DOHH2 (cell line): ENCODE data around the gene TMEM39B.

Experiments used
- H3F3A ChIP-seq: fragments of 200-600 bp; sonication (generic), shearing (Covaris generic); 2 replicates; pipeline ENCODE4 v1.6.0; 2016; ENCODE audit warnings: antibody characterized with exemption, mild to moderate bottlenecking; ENCODE audit not compliant: control insufficient read depth, insufficient read depth
- H3K27ac ChIP-seq: fragments of 200-600 bp; sonication (generic); 2 replicates; pipeline ENCODE4 v1.5.1; 2014; ENCODE audit warnings: low read depth, mild to moderate bottlenecking, low read length, moderate library complexity
- H3K27me3 ChIP-seq: fragments of 200-600 bp; sonication (generic); 2 replicates; pipeline ENCODE4 v1.6.1; 2014; ENCODE audit warnings: mild to moderate bottlenecking, low read length, mixed read lengths; ENCODE audit not compliant: control insufficient read depth
- H3K36me3 ChIP-seq: fragments of 200-600 bp; sonication (generic); 2 replicates; pipeline ENCODE4 v1.6.1; 2014; ENCODE audit warnings: mild to moderate bottlenecking, low read length, moderate library complexity, mixed read lengths; ENCODE audit not compliant: control insufficient read depth
- H3K4me1 ChIP-seq: fragments of 200-600 bp; sonication (generic); 2 replicates; pipeline ENCODE4 v1.6.1; 2014; ENCODE audit warnings: mild to moderate bottlenecking, low read length, mixed read lengths; ENCODE audit not compliant: control insufficient read depth
- H3K4me2 ChIP-seq: fragments of 200-600 bp; sonication (generic); 2 replicates; pipeline ENCODE4 v1.6.0; 2014; ENCODE audit warnings: mild to moderate bottlenecking, low read length, moderate library complexity
- H3K4me3 ChIP-seq: fragments of 200-600 bp; sonication (generic); 2 replicates; pipeline ENCODE4 v1.5.1; 2014; ENCODE audit warnings: mild to moderate bottlenecking, low read length, mixed read lengths
- H3K79me2 ChIP-seq: fragments of 200-600 bp; sonication (generic); 2 replicates; pipeline ENCODE4 v1.6.1; 2014; ENCODE audit warnings: mild to moderate bottlenecking, low read length, mixed read lengths; ENCODE audit not compliant: control insufficient read depth
- H3K9me2 ChIP-seq: fragments of 200-600 bp; sonication (generic); replicated peaks from 2 replicates; pipeline ENCODE4 v1.6.1; 2014; ENCODE audit warnings: mild to moderate bottlenecking, low read length, mixed read lengths; ENCODE audit not compliant: control insufficient read depth
- H3K9me3 ChIP-seq: fragments of 200-600 bp; sonication (generic); 2 replicates; pipeline ENCODE4 v1.6.1; 2014; ENCODE audit warnings: antibody characterized with exemption, low read length, mixed read lengths; ENCODE audit not compliant: control insufficient read depth, insufficient read depth
- H4K20me1 ChIP-seq: fragments of 200-600 bp; sonication (generic); 2 replicates; pipeline ENCODE4 v1.6.0; 2014; ENCODE audit warnings: low read depth, mild to moderate bottlenecking, antibody characterized with exemption, low read length, moderate library complexity; ENCODE audit not compliant: control insufficient read depth, insufficient read depth
- CTCF ChIP-seq: fragments of 200-600 bp; sonication (generic); IDR thresholded peaks from one replicate; pipeline ENCODE4 v1.5.1; 2014; ENCODE audit warnings: antibody characterized with exemption, mild to moderate bottlenecking, low read depth, low read length; ENCODE audit not compliant: poor library complexity, severe bottlenecking
- EZH2phosphoT487 ChIP-seq: fragments of 200-600 bp; sonication (generic); IDR thresholded peaks from 2 replicates; pipeline ENCODE4 v1.6.1; 2017; ENCODE audit warnings: borderline replicate concordance, mild to moderate bottlenecking, antibody characterized with exemption, low read length, moderate library complexity, mixed read lengths

TMEM39B gene

GRCh38 chr1:32150847-32151246 lies 78.1 kb downstream of the TMEM39B start:
- H3K4me2 ChIP-seq = no peak overlapping the region
- no peaks in the 10 kb centered on the region for H3K9me3 ChIP-seq
- TF ChIP-seq CTCF (no peak), EZH2phosphoT487 (no peak)
- H3K27ac ChIP-seq = no peak overlapping the region
- no peaks in the 10 kb centered on the region for H4K20me1 ChIP-seq
- peaks cover 12% of the 10 kb centered on the region for H3K36me3 ChIP-seq
- 0 out of 2 replicates have a peak, but pooled peaks cover 2% of the 10 kb centered on the region for H3F3A ChIP-seq
- peaks cover 80% of the 10 kb centered on the region for H3K79me2 ChIP-seq
- H3K9me2 ChIP-seq = no peaks in the 10 kb centered on the region
- no peak overlapping the region for H3K4me3 ChIP-seq
- H3K27me3 ChIP-seq = no peaks in the 10 kb centered on the region
- H3K4me1 ChIP-seq = no peaks in the 10 kb centered on the region

GRCh38 chr1:32151319-32151787 lies 78.6 kb downstream of the TMEM39B start:
- Histone ChIP-seq H3K9me2 (no peaks in the 10 kb centered on the region), H3K4me2 (no peak overlapping the region), H3K9me3 (no peaks in the 10 kb centered on the region), H3K4me3 (no peak overlapping the region), H3K36me3 (peaks cover 17% of the 10 kb centered on the region), H4K20me1 (no peaks in the 10 kb centered on the region), H3F3A (no peaks in the 10 kb centered on the region), H3K79me2 (peaks cover 75% of the 10 kb centered on the region), H3K27me3 (no peaks in the 10 kb centered on the region), H3K27ac (no peak overlapping the region), H3K4me1 (no peaks in the 10 kb centered on the region)
- TF ChIP-seq EZH2phosphoT487 (no peak), CTCF (no peak)
